Stimulated activated CD8-positive, alpha-beta memory T cell treated with anti-CD3 and anti-CD28 coated beads, Interleukin-7, amount 100 ng/mL, for 4 hours (primary cell): Measurements from ENCODE around the gene GIT2.
A peak's percentile ranks its signal among the peaks of the same experiment; 100 is the strongest.
"Not testable (repeated sequence)": the region's sequence is repeated elsewhere in the genome, so short reads cannot be mapped to it uniquely, and the experiment has no call there.

Experiments
- DNase-seq, 2 donors: peaks; one replicate each; pipeline ENCODE4 v3.0.0-alpha.2; 2020; ENCODE audit warnings: low read depth in 2 of 2

Gene GIT2

DNA sequence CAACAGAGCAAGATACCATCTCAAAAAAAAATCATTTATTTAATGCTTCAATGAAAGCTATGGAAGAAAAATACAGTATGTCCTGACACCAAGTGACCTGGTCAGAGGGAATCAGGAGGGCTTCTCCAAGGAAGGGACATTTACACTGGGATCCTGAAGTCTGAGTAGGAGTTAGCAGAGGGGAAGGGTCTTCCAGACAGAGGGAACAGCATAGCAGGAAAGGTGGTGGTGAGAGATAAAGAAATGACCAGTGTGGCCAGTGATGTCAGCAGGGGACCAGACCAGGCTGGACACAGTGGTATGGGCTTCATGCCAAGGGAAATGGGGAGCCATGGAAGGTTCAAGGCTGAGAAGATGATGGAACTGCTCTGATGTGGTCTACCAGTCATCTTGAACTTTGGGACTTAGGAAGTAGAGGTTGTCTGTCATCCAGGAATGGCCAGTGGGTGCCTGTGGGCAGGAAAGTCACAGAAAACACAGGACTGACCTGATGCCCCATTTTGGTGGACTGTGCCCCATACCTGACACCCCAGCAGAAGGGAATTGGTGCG lies 103.9 kb downstream of the GIT2 start:
- no peak for DNase-seq

DNA sequence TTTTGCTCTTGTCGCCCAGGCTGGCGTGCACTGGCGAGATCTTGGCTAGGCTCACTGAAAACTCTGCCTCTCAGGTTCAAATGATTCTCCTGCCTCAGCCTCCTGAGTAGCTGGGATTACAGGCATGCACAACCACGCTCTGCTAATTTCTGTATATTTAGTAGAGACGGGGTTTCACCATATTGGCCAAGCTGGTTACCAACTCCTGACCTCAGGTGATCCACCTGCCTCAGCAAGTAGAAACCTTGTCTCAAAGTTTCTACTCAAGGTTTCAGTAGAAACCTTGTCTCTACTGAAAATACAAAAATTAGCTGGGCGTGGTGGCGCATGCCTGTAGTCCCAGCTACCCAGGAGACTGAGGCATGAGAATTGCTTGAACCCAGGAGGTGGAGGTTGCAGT lies 104.4 kb downstream of the GIT2 start:
- not testable (repeated sequence) for DNase-seq

DNA sequence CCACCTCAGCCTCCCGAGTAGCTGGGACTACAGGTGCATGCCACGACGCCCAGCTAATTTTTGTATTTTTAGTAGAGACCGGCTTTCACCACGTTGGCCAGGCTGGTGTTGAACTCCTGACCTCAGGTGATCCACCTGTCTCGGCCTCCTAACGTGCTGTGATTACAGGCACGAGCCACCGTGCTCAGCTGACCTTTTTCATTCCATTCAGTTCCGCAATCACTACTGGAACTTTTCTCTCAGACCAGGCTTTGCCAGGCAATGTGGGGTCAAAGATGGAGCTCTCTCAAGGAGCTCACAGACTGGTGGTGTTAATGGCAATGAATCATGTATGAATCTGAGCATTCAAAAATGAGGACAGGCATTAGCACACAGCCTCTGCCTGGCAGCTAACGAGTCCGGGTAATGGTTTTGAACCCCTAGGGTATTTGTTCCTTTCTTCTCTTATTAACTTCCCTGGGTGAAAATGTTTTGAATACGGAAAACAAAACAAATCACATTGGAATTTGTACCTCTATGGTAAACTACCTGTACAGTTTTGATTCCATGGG lies 105.5 kb downstream of the GIT2 start:
- no peak for DNase-seq

DNA sequence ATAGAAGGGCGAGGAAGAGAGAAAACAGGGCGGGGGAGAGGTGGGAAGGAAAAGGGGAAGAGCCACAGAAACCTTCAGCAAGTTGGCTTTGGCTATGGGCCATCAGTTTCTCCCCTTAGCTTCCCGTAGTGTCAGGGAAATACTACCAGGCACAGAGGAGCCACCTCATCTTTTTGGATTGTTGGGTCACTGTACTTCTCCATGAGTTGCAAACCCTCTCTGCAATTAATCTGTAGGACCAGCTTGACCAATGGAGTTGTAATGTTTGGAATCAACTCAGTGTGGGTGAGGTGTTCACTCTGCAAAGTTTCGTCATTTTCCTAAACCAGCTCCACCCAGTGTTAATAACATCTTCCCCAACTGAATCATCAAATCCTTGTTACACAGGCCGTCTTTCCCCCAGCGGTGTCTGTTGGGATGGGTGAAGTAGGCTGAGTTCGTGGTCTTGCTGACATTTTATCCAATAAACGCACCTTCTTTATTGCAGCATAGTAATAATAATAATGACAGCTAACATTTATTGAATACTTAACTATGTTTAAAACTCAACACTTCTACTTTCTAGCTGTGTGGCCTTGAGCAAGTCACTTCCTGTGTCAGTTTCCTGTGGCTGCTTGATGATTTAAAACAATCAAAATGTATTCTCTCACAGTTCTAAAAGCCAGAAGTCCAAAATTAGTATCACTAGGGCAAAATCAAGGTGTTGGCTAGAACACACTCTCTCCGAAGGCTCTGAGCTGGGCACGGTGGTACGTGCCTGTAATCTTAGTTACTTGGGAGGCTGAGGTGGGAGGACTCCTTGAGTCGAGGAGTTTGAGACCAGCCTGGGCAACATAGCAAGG lies 107.8 kb downstream of the GIT2 start:
- DNase-seq: no peak

DNA sequence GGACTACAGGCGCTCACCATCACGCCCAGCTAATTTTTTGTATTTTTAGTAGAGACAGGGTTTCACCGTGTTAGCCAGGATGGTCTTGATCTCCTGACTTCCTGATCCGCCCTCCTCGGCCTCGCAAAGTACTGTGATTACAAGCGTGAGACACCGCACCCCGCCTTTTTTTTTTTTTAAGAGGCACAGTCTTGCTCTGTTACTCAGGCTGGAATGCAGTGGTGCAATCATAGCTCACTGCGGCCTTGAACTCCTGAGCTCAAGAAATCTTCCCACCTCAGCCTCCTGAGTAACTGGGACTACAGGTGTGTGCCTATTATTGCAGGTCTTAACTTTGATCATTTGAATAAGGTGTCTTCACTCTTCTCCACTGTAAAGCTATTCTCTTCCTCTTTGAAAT lies 110.6 kb downstream of the GIT2 start:
- DNase-seq: no peak

DNA sequence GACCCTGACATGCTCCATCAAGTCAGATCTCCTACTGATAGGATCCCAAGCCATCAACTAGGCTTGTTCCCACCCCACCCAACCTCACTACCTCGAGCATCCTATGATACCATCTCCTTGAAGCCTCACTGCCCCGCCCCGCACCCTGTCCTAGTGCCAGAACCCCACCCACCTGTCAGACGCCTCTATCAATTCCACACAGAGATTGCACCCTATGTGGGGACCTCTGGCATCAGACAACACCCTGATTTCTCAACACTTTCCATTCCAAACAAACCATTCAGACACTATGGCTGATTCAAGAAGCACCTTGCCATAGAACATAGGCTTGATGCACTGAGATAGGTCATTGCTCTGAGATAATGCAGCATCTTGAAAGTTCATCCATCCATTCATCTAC lies 112.7 kb downstream of the GIT2 start:
- no peak for DNase-seq

DNA sequence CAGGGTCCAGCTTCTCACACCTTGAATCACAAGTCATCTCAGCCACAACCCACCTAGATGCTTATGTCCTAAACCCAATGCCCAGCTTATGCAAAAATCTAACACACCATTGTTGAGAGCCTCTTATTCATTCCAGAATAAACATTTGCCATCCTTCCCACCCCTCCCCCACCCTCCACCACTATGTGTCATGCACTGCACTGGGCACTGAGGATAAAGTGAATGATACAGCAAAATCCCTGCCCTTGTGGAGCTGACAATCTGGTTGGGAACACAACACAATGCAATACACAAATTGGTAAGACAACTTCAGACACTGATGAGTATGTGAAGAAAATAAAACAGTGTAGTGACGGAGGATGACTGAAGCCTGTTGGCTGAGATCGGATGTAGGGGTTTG lies 114.4 kb downstream of the GIT2 start:
- DNase-seq: no peak

DNA sequence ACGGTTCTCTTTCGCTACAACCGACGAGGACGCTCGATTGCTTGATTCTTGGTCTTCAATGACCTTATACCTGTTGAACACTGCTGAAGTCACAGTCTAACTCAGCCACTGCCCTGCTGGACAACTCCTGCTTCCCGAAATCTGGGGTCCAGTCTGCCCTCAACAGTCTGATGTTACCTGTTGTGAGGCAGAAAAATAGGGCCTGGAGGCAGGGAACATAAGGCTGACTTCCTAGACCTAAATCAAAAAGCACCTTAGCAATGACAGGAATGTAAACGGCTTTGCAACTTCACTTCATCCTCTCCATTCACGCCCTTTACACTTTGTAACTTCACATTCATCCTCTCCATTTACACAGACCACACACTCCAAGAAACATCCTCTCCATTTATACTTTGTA lies 115.2 kb downstream of the GIT2 start:
- DNase-seq: no peak

DNA sequence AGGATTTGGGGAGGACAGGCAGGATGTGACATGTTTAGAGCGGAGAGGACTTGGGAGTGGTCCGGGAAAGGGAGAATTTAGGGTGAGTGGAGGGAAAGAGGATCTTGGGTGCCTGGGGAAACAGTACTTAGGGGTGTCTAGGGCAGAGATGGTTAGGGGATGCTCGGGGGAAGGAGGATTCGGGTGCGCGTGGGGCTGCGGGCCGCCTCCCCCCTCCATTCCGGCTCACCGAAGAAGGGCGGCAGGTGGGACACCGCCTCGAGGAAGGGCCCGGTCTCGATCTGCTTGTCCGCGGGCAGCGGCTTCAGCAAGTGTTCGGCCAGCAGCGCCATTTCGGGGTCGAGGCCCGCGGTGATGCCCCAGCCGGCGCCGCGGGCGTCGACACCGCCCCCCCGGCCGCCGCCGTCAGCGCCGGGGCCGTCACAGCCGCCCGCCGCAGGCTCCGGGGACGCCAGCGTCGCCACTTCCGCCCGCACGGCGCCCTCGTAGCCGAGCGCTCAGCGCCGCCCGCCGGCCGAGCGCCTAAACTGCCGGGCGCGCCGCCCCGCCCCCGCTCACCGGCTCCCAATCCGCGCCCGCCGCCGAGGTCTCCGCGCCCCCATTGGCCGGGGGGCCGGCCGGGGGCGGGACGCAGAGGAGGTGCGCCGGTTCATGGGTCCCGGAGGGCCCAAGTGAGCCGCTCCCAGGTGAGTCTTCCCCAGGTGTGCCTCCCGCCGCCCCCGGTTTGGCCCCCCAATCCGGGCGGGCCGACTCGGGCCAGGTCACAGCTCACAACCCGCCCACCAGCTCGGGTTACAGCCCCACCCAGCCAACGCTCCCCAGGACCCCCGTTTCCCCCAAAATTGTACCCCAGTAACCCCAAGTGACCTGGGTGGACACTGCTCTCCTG lies 115.9 kb downstream of the GIT2 start, which contains the start of gene GLTP:
GLTP (minus strand) TSS at position 499 of the 889 bp plus-strand sequence; CDS start at position 332, 167 bp downstream.
- DNase-seq: peak; percentile 67 to 90
